CD4-positive, alpha-beta memory T cell (primary cell): ENCODE results near the gene TRAPPC2L. TPM values are rescaled to one million over a fixed set of nuclear protein-coding genes. Genes with fewer than 3 reads are reported as not detected.
A peak's percentile ranks its signal among the peaks of the same experiment; 100 is the strongest.

Source experiments
- CTCF ChIA-PET: fragments of 350-600 bp; sonication (Branson Sonifier 250); formaldehyde crosslinking; loops from one replicate; lab custom pipeline; 2021; ENCODE audit warnings: inconsistent platforms; ENCODE audit not compliant: partially characterized antibody; lab: Charles Lee
- POLR2A ChIA-PET: fragments of 350-600 bp; sonication (Branson Sonifier 250); formaldehyde crosslinking; loops from one replicate; lab custom pipeline; 2021; ENCODE audit not compliant: partially characterized antibody; lab: Charles Lee
- DNase-seq, 5 donors: peaks; one replicate each; pipeline versions ENCODE4 v3.0.0 to v3.0.0-alpha.2; 2020 to 2022; ENCODE audit warnings: mixed read lengths in 1 of 5
- H3K27ac ChIP-seq: one replicate; pipeline ENCODE4 v1.7.0; 2013; ENCODE audit warnings: low read depth, low read length
- H3K27me3 ChIP-seq: 2 replicates; pipeline ENCODE4 v1.7.0; 2013; ENCODE audit warnings: mild to moderate bottlenecking, low read length, moderate library complexity; ENCODE audit not compliant: insufficient read depth
- H3K36me3 ChIP-seq: 2 replicates; pipeline ENCODE4 v1.7.0; 2013; ENCODE audit warnings: mild to moderate bottlenecking, low read length, moderate library complexity; ENCODE audit not compliant: insufficient read depth
- H3K4me1 ChIP-seq: 2 replicates; pipeline ENCODE4 v1.7.0; 2013; ENCODE audit warnings: mild to moderate bottlenecking, low read length, moderate library complexity; ENCODE audit not compliant: insufficient read depth
- H3K4me3 ChIP-seq, 2 donors: one replicate each; pipeline ENCODE4 v1.7.0; 2013; ENCODE audit warnings: low read length in 2 of 2, mild to moderate bottlenecking in 1 of 2
- H3K9me3 ChIP-seq, 2 donors: one replicate each; pipeline ENCODE4 v1.7.0; 2013; ENCODE audit warnings: low read length in 2 of 2, control low read depth in 1 of 2; ENCODE audit not compliant: control insufficient read depth in 1 of 2
- H3K27ac Mint-ChIP-seq, 7 donors: one replicate each; pipeline ENCODE4 v1.8.0; 2020 to 2021; ENCODE audit warnings: mixed read lengths in 7 of 7, mild to moderate bottlenecking in 6 of 7, inconsistent platforms in 3 of 7, moderate library complexity in 3 of 7
- H3K27me3 Mint-ChIP-seq, 2 donors: one replicate each; pipeline ENCODE4 v1.8.0; 2020 to 2021; ENCODE audit warnings: mixed read lengths in 2 of 2
- H3K36me3 Mint-ChIP-seq, 2 donors: one replicate each; pipeline ENCODE4 v1.8.0; 2020 to 2021; ENCODE audit warnings: mixed read lengths in 2 of 2, inconsistent platforms in 1 of 2, mild to moderate bottlenecking in 1 of 2
- H3K4me1 Mint-ChIP-seq, 4 donors: one replicate each; pipeline ENCODE4 v1.8.0; 2020 to 2021; ENCODE audit warnings: mixed read lengths in 4 of 4, mild to moderate bottlenecking in 1 of 4
- H3K4me3 Mint-ChIP-seq, 8 donors: one replicate each; pipeline ENCODE4 v1.8.0; 2020 to 2021; ENCODE audit warnings: mixed read lengths in 8 of 8, mild to moderate bottlenecking in 7 of 8, moderate library complexity in 6 of 8, inconsistent platforms in 3 of 8
- H3K9me3 Mint-ChIP-seq, 8 donors: one replicate each; pipeline ENCODE4 v1.8.0; 2020 to 2021; ENCODE audit warnings: mixed read lengths in 8 of 8, mild to moderate bottlenecking in 5 of 8, inconsistent platforms in 3 of 8, moderate library complexity in 1 of 8
- intact Hi-C: fragments of 100-400 bp; cut with micrococcal nuclease; formaldehyde crosslinking; loops from one replicate; pipeline ENCODE4 v1.15.1; 2023
- polyA plus RNA-seq, 2 donors: library from polyadenylated mRNA; unstranded; fragments of 300-500 nt; fragmentation: Illumina TruSeq; gene quantifications; one replicate each; pipeline ENCODE4 v1.2.3, GENCODE V29; 2021
- total RNA-seq, 2 experiments: library from RNA; stranded (reverse); gene quantifications; one replicate each; pipeline ENCODE4 v1.2.3, GENCODE V29; 2021

Gene TRAPPC2L
- total and polyA plus RNA-seq, 4 experiments from 2014 or later: 66.6 to 105 (median 85.7) TPM

DNA sequence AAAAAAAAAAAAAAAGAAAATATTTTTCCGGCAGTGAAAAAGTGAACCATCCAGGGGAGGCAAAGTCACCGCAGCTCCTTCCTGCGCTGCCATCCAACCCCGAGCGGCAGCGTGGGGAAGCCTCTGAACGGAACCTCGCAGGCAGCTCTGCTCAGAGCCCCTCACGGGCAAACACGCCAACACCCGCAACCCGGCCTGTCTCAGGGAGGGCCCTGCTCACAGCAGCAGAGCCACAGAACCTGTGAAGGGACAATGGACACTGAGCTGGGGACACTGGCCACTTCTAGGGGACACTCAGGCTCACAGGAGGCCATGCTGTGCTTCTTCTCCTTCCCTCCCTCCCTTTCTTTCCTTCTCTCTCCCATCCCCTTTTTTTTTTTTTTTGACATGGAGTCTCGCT lies 23.8 kb upstream of the TRAPPC2L start:
- Histone ChIP-seq H3K9me3 (no peaks in the 10 kb centered on the region), H3K36me3 (no peaks in the 10 kb centered on the region), H3K27ac (no peak overlapping the region), H3K27me3 (no peaks in the 10 kb centered on the region), H3K4me3 (no peak overlapping the region), H3K4me1 (no peaks in the 10 kb centered on the region)
- ChIA-PET POLR2A (interaction anchor here (0.6 kb wide), 1 partner anchor 407 kb away, joined by 4 read pairs; no protein-coding TSS in a partner anchor), CTCF (no interaction called here)
- no peak overlapping the region for H3K4me3 Mint-ChIP-seq
- no peaks in the 10 kb centered on the region for H3K4me1 Mint-ChIP-seq
- intact Hi-C loops: no loop called here
- no peaks in the 10 kb centered on the region for H3K27me3 Mint-ChIP-seq
- H3K36me3 Mint-ChIP-seq: peaks cover 0 to 8% of the 10 kb centered on the region in 2 donors
- H3K27ac Mint-ChIP-seq: no peak overlapping the region
- DNase-seq: no peak
- no peaks in the 10 kb centered on the region for H3K9me3 Mint-ChIP-seq

DNA sequence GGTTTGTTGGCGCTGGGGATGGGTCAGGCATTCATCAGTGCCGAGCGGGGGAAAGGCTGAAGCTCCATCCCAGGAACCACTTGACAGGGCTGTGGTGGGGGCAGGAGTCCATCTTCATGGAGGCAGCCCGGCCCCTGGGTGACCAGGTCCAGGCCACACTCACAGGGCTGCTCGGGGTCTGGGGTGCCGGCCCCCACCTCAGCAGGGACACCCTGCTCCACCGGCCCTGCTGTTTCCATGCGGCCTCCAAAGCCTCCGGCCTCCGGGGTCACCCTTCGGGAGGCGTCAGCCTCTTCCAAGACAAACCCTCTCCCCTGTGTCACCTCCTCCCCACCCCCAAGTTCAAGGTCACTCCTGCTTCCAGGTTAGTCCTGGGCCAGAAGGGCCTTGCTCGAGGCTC lies 22.3 kb upstream of the TRAPPC2L start:
- no peaks in the 10 kb centered on the region for H3K9me3 Mint-ChIP-seq
- CTCF ChIA-PET: no interaction called here

DNA sequence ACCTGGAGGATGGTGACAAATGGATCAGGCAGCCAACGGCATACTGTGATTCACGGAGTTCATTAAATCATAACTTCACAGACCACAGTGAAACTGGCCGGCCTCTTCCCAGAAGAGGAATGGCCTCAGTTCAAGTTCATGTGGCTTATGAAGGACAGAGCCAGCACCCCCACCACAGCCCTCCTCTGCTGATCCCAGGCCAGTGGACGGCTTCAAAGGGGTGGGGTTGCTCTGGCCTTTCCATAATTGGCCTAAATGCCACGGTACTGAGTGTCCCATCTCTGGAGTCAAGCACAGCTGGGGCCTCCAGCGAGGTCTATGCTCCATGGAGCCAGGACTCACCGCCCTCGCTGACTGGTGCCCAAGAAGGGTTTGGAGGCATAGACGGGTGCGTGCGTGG lies 21.5 kb upstream of the TRAPPC2L start:
- no peak overlapping the region for H3K27ac ChIP-seq
- CTCF ChIA-PET: no interaction called here
- H3K36me3 Mint-ChIP-seq: peaks cover 0 to 11% of the 10 kb centered on the region in 2 donors

More for the DNA sequence above, 22.3 kb upstream of the TRAPPC2L start:
- H3K27ac Mint-ChIP-seq: no peak overlapping the region
- H3K4me1 Mint-ChIP-seq: no peaks in the 10 kb centered on the region
- intact Hi-C loops: no loop called here
- no peak overlapping the region for H3K4me3 ChIP-seq
- peaks cover 0 to 7% of the 10 kb centered on the region in 2 donors for H3K36me3 Mint-ChIP-seq
- H3K27me3 Mint-ChIP-seq: no peaks in the 10 kb centered on the region
- no peaks in the 10 kb centered on the region for H3K36me3 ChIP-seq
- H3K4me1 ChIP-seq: no peaks in the 10 kb centered on the region
- H3K27me3 ChIP-seq: no peaks in the 10 kb centered on the region
- no peaks in the 10 kb centered on the region for H3K9me3 ChIP-seq
- H3K4me3 Mint-ChIP-seq: no peak overlapping the region
- no peak overlapping the region for H3K27ac ChIP-seq
- DNase-seq: no peak
- POLR2A ChIA-PET: no interaction called here

DNA sequence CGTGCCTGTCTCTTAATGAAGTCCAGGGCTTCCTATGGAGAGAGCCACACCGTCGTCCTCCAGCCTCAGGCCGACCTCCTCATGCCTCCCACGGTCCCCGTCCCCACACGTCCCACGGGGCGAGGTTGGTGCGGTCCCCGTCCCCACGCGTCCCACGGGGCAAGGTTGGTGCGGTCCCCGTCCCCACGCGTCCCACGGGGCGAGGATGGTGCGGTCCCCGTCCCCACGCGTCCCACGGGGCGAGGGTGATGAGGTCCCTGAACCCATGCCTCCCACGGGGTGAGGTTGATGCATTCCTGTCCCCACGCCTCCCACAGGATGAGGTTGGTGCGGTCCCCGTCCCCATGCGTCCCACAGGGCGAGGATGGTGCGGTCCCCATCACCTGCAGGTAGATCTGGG lies 21.1 kb upstream of the TRAPPC2L start:
- Histone ChIP-seq H3K36me3 (peaks cover 5% of the 10 kb centered on the region), H3K4me1 (no peaks in the 10 kb centered on the region), H3K9me3 (no peaks in the 10 kb centered on the region), H3K4me3 (no peak overlapping the region), H3K27me3 (no peaks in the 10 kb centered on the region), H3K27ac (no peak overlapping the region)
- no peak overlapping the region for H3K4me3 Mint-ChIP-seq
- H3K9me3 Mint-ChIP-seq: no peaks in the 10 kb centered on the region
- no peak for DNase-seq
- ChIA-PET POLR2A (no interaction called here), CTCF (no interaction called here)
- no peaks in the 10 kb centered on the region for H3K27me3 Mint-ChIP-seq
- no peaks in the 10 kb centered on the region for H3K4me1 Mint-ChIP-seq
- peaks cover 0 to 11% of the 10 kb centered on the region in 2 donors for H3K36me3 Mint-ChIP-seq
- no peak overlapping the region for H3K27ac Mint-ChIP-seq
- intact Hi-C loops: no loop called here

More for the DNA sequence above, 21.5 kb upstream of the TRAPPC2L start:
- peaks cover 3% of the 10 kb centered on the region for H3K36me3 ChIP-seq
- DNase-seq: no peak
- POLR2A ChIA-PET: no interaction called here
- Mint-ChIP-seq H3K27ac (peak overlapping the region in 1 of 7 donors; percentile 55), H3K27me3 (no peaks in the 10 kb centered on the region), H3K4me3 (no peak overlapping the region), H3K9me3 (no peaks in the 10 kb centered on the region), H3K4me1 (no peaks in the 10 kb centered on the region)
- intact Hi-C loops: no loop called here
- no peaks in the 10 kb centered on the region for H3K27me3 ChIP-seq
- no peaks in the 10 kb centered on the region for H3K9me3 ChIP-seq
- no peak overlapping the region for H3K4me3 ChIP-seq
- H3K4me1 ChIP-seq: no peaks in the 10 kb centered on the region

DNA sequence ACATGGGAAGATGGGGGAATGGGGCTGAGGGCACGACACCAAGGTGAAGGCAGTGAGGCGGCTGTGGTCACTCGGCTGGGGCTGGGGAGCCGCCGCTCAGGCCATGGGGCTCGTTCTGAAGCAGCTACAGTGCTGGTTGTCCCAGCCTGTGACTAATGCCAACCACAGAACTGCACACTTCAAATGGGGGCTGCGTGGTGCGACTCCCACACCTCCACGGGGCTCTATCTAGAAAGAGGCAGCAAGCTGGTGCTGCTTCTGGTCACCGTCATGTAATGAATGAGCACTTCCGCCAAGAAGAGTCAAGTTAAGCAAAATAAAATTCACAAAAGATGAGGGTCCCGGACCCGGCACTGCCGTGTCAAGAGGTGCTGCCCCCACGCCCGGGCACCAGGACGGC lies 20.1 kb upstream of the TRAPPC2L start:
- Histone ChIP-seq H3K36me3 (peaks cover 5% of the 10 kb centered on the region), H3K4me1 (no peaks in the 10 kb centered on the region), H3K4me3 (no peak overlapping the region), H3K27ac (no peak overlapping the region), H3K27me3 (no peaks in the 10 kb centered on the region), H3K9me3 (no peaks in the 10 kb centered on the region)
- Mint-ChIP-seq H3K27me3 (no peaks in the 10 kb centered on the region), H3K4me1 (no peaks in the 10 kb centered on the region), H3K36me3 (peaks cover 0 to 11% of the 10 kb centered on the region in 2 donors), H3K27ac (no peak overlapping the region), H3K4me3 (no peak overlapping the region), H3K9me3 (no peaks in the 10 kb centered on the region)
- intact Hi-C loops: no loop called here
- CTCF ChIA-PET: no interaction called here
- DNase-seq: no peak
- POLR2A ChIA-PET: no interaction called here

DNA sequence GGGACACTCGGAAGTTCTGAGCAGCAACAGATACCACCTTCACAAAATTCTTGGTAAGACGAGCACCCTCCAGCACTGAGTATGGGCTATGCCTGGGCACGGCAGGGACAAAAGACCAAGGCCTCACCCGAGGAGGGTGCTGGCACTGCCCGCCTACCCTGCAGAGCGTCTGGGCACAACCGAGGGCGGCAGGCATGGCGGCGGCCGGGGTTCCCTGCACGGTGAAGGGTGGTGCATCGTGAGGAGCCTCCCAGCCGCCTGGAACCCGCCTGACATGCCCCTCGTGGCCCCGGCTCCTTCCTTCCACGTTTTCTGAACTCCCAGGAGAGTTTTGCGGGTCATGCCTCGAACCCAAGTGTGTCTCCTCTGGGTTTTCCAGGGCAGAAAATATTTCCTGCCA lies 19.1 kb upstream of the TRAPPC2L start:
- CTCF ChIA-PET: no interaction called here
- Histone ChIP-seq H3K27me3 (no peaks in the 10 kb centered on the region), H3K36me3 (peaks cover 5% of the 10 kb centered on the region), H3K9me3 (no peaks in the 10 kb centered on the region), H3K27ac (no peak overlapping the region), H3K4me1 (no peaks in the 10 kb centered on the region), H3K4me3 (no peak overlapping the region)
- Mint-ChIP-seq H3K4me3 (no peak overlapping the region), H3K27ac (no peak overlapping the region), H3K36me3 (peaks cover 0 to 11% of the 10 kb centered on the region in 2 donors), H3K9me3 (no peaks in the 10 kb centered on the region), H3K27me3 (no peaks in the 10 kb centered on the region), H3K4me1 (no peaks in the 10 kb centered on the region)
- intact Hi-C loops: no loop called here
- no peak for DNase-seq
- POLR2A ChIA-PET: no interaction called here

DNA sequence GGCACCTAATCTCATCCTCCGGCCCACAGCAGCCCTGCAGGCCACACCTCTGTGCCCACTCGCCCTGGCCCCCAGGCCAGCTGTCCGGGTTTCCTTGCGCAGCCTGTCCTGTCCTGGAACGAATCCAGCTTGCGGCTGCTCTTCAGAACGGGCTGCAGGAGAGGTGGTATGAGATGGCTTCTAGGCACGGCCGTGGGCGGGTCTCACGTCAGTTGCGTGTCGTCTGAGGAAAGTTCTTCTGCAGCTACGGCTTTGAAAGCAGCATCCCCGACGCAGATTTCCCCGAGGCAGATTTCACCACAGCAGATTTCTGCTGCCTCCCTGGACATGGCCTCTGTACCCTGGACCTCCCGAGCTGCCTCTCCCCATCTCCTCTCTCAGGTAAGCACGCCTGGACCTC lies 18.4 kb upstream of the TRAPPC2L start:
- CTCF ChIA-PET: no interaction called here
- no peaks in the 10 kb centered on the region for H3K9me3 Mint-ChIP-seq
- H3K27ac ChIP-seq: no peak overlapping the region
- no peaks in the 10 kb centered on the region for H3K9me3 ChIP-seq
- intact Hi-C loops: no loop called here
- H3K27ac Mint-ChIP-seq: peak overlapping the region in 1 of 7 donors; percentile 25
- no peaks in the 10 kb centered on the region for H3K27me3 ChIP-seq
- peaks cover 4 to 14% of the 10 kb centered on the region in 2 donors for H3K36me3 Mint-ChIP-seq
- POLR2A ChIA-PET: no interaction called here
- H3K4me1 Mint-ChIP-seq: no peaks in the 10 kb centered on the region
- DNase-seq: no peak
- no peaks in the 10 kb centered on the region for H3K27me3 Mint-ChIP-seq
- H3K4me1 ChIP-seq: no peaks in the 10 kb centered on the region
- H3K4me3 Mint-ChIP-seq: no peak overlapping the region
- H3K36me3 ChIP-seq: peaks cover 5% of the 10 kb centered on the region
- H3K4me3 ChIP-seq: no peak overlapping the region

DNA sequence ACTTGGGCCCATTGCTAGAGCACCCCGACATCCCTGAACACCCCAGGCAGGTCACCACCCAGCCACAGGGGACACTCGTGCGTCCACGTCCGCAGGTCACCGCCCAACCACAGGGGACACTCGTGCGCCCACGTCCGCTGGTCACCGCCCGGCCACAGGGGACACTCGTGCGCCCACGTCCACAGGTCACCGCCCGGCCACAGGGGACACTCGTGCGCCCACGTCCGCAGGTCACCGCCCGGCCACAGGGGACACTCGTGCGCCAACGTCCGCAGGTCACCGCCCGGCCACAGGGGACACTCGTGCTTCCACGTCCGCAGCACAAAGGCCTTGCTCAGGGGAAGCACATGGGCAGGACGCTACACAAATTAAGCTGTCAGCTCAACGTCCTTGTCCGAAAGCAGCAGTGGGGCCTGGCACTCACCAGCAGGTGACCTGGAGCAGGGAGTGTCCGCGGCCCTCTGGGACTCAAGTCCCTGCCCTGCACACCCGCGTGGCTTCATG lies 17.8 kb upstream of the TRAPPC2L start:
- Histone ChIP-seq H3K4me3 (no peak overlapping the region), H3K36me3 (peaks cover 5% of the 10 kb centered on the region), H3K4me1 (no peaks in the 10 kb centered on the region), H3K27ac (no peak overlapping the region), H3K9me3 (no peaks in the 10 kb centered on the region), H3K27me3 (no peaks in the 10 kb centered on the region)
- CTCF ChIA-PET: no interaction called here
- DNase-seq: no peak
- intact Hi-C loops: no loop called here
- H3K9me3 Mint-ChIP-seq: no peaks in the 10 kb centered on the region
- no peaks in the 10 kb centered on the region for H3K4me1 Mint-ChIP-seq
- peaks cover 4 to 14% of the 10 kb centered on the region in 2 donors for H3K36me3 Mint-ChIP-seq
- POLR2A ChIA-PET: no interaction called here
- H3K27ac Mint-ChIP-seq: peak overlapping the region in 1 of 7 donors; percentile 25
- no peaks in the 10 kb centered on the region for H3K27me3 Mint-ChIP-seq
- H3K4me3 Mint-ChIP-seq: no peak overlapping the region
